SU-DHL-6 (cell line): Measurements from ENCODE around the gene PDE6A.

Experiments used
- H2AFZ ChIP-seq: fragments of 200-600 bp; sonication (generic); 2 replicates; pipeline ENCODE4 v1.6.1; 2014; ENCODE audit warnings: low read depth, mild to moderate bottlenecking, moderate library complexity, mixed read lengths, antibody characterized with exemption, low read length; ENCODE audit not compliant: severe bottlenecking
- H3F3A ChIP-seq: fragments of 200-600 bp; shearing (Covaris generic); 2 replicates; pipeline ENCODE4 v1.6.0; 2016; ENCODE audit warnings: antibody characterized with exemption, mild to moderate bottlenecking; ENCODE audit not compliant: insufficient read depth
- H3K27ac ChIP-seq: fragments of 200-600 bp; sonication (generic); 2 replicates; pipeline ENCODE4 v1.5.1; 2016; ENCODE audit warnings: low read depth, mild to moderate bottlenecking, low read length, moderate library complexity, mixed read lengths
- H3K27me3 ChIP-seq: fragments of 200-600 bp; sonication (generic), shearing (Covaris generic); 2 replicates; pipeline ENCODE4 v1.6.0; 2014; ENCODE audit warnings: mild to moderate bottlenecking, low read length
- H3K36me3 ChIP-seq: fragments of 200-600 bp; sonication (generic); 2 replicates; pipeline ENCODE4 v1.6.1; 2014; ENCODE audit warnings: mild to moderate bottlenecking, low read length, mixed read lengths
- H3K4me2 ChIP-seq: fragments of 300-600, 200-600 bp; shearing (Covaris generic), sonication (generic); 2 replicates; pipeline ENCODE4 v1.6.0; 2014; ENCODE audit warnings: low read length, low read depth, mild to moderate bottlenecking; ENCODE audit not compliant: poor library complexity, severe bottlenecking
- H3K4me3 ChIP-seq: fragments of 200-600 bp; sonication (generic); 2 replicates; pipeline ENCODE4 v1.5.1; 2014; ENCODE audit warnings: antibody characterized with exemption, low read length, mild to moderate bottlenecking, mixed read lengths; ENCODE audit not compliant: insufficient read depth, poor library complexity, severe bottlenecking
- H3K79me2 ChIP-seq: fragments of 200-600 bp; sonication (generic); 2 replicates; pipeline ENCODE4 v1.6.1; 2014; ENCODE audit warnings: mild to moderate bottlenecking, low read length, moderate library complexity; ENCODE audit not compliant: insufficient read depth
- H3K9ac ChIP-seq: fragments of 200-600 bp; sonication (generic); 2 replicates; pipeline ENCODE4 v1.7.0; 2014; ENCODE audit warnings: mild to moderate bottlenecking, low read length
- H3K9me2 ChIP-seq: fragments of 200-600 bp; sonication (generic); replicated peaks from 2 replicates; pipeline ENCODE4 v1.6.1; 2014; ENCODE audit warnings: low read length; ENCODE audit not compliant: insufficient read depth
- H3K9me3 ChIP-seq: fragments of 200-600 bp; sonication (generic); 2 replicates; pipeline ENCODE4 v1.6.1; 2014; ENCODE audit warnings: low read length, mixed read lengths; ENCODE audit not compliant: insufficient read depth
- H4K20me1 ChIP-seq: fragments of 200-600 bp; sonication (generic); 2 replicates; pipeline ENCODE4 v1.6.1; 2014; ENCODE audit warnings: low read depth, mild to moderate bottlenecking, antibody characterized with exemption, low read length, moderate library complexity, mixed read lengths
- EZH2phosphoT487 ChIP-seq: fragments of 200-600 bp; sonication (generic), shearing (Covaris generic); conservative IDR thresholded peaks from 2 replicates; pipeline ENCODE4 v1.6.1; 2018; ENCODE audit warnings: mild to moderate bottlenecking, antibody characterized with exemption, low read length, moderate library complexity, mixed read lengths
- TF ChIP-seq, protein P1 (sequence below): fragments of 200-600 bp; sonication (generic); IDR thresholded peaks from one replicate; pipeline ENCODE4 v1.5.1; 2017; ENCODE audit warnings: antibody characterized with exemption, mild to moderate bottlenecking, low read length, moderate library complexity; ENCODE audit not compliant: insufficient read depth, poor library complexity, severe bottlenecking

The PDE6A gene

DNA sequence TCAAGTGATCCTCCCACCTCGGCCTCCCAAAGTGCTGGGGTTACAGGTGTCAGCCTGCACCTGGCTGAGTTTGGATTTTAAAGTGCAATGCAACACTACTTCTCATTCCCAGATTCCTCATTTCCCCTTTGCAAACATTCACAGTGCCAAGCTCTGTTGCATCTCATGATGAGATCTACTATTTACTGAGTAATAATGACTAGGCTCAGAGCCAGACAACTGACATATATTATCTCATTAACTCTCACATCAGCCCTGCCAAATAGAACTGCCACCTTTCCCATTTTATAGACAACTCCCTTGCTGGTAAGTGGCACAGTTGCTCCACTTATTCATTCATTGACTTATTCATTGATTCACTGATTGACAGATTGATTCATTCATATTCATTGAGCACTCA lies 7.0 kb downstream of the PDE6A start:
- Histone ChIP-seq H3K9ac (no peak overlapping the region), H3K4me2 (no peak overlapping the region), H3K79me2 (no peaks in the 10 kb centered on the region), H3K36me3 (no peaks in the 10 kb centered on the region), H3K27ac (no peak overlapping the region), H3K27me3 (no peaks in the 10 kb centered on the region), H3F3A (no peaks in the 10 kb centered on the region), H3K9me3 (no peaks in the 10 kb centered on the region), H4K20me1 (no peaks in the 10 kb centered on the region), H2AFZ (no peak overlapping the region), H3K4me3 (no peak overlapping the region), H3K9me2 (no peaks in the 10 kb centered on the region)
- TF ChIP-seq, protein P1, sequence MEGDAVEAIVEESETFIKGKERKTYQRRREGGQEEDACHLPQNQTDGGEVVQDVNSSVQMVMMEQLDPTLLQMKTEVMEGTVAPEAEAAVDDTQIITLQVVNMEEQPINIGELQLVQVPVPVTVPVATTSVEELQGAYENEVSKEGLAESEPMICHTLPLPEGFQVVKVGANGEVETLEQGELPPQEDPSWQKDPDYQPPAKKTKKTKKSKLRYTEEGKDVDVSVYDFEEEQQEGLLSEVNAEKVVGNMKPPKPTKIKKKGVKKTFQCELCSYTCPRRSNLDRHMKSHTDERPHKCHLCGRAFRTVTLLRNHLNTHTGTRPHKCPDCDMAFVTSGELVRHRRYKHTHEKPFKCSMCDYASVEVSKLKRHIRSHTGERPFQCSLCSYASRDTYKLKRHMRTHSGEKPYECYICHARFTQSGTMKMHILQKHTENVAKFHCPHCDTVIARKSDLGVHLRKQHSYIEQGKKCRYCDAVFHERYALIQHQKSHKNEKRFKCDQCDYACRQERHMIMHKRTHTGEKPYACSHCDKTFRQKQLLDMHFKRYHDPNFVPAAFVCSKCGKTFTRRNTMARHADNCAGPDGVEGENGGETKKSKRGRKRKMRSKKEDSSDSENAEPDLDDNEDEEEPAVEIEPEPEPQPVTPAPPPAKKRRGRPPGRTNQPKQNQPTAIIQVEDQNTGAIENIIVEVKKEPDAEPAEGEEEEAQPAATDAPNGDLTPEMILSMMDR = no peak
- TF ChIP-seq EZH2phosphoT487 = no peak

- H3K27ac ChIP-seq = no peak overlapping the region
- H3K36me3 ChIP-seq = no peaks in the 10 kb centered on the region
Measured at GRCh38 chr5:149936700-149937091, 7.9 kb downstream of the PDE6A start.

GRCh38 chr5:149936044-149936699 lies 8.4 kb downstream of the PDE6A start:
- Histone ChIP-seq H2AFZ (no peak overlapping the region), H3K27ac (no peak overlapping the region), H3K27me3 (no peaks in the 10 kb centered on the region), H3K9me3 (no peaks in the 10 kb centered on the region), H3K36me3 (no peaks in the 10 kb centered on the region), H3K4me3 (no peak overlapping the region), H3K9me2 (no peaks in the 10 kb centered on the region), H3K9ac (no peak overlapping the region), H3K4me2 (no peak overlapping the region), H3F3A (no peaks in the 10 kb centered on the region), H4K20me1 (no peaks in the 10 kb centered on the region), H3K79me2 (no peaks in the 10 kb centered on the region)
- no peak for TF ChIP-seq EZH2phosphoT487
- TF ChIP-seq, protein P1 = no peak

More at GRCh38 chr5:149936700-149937091, 7.9 kb downstream of the PDE6A start:
- no peaks in the 10 kb centered on the region for H3K27me3 ChIP-seq
- no peak overlapping the region for H3K4me3 ChIP-seq
- TF ChIP-seq EZH2phosphoT487 = no peak
- TF ChIP-seq, protein P1 = no peak
- no peak overlapping the region for H3K4me2 ChIP-seq
- no peak overlapping the region for H3K9ac ChIP-seq
- H3K9me3 ChIP-seq = no peaks in the 10 kb centered on the region
- H3K79me2 ChIP-seq = no peaks in the 10 kb centered on the region
- no peak overlapping the region for H2AFZ ChIP-seq
- no peaks in the 10 kb centered on the region for H3F3A ChIP-seq
- H3K9me2 ChIP-seq = no peaks in the 10 kb centered on the region
- no peaks in the 10 kb centered on the region for H4K20me1 ChIP-seq
